IPS DF 6.9 (cell line): ENCODE measurements around the gene ZNF135.

Experiments
- DNase-seq: peaks from one replicate; pipeline ENCODE4 v3.0.0-alpha.2; 2013; ENCODE audit warnings: low read depth, low spot score
- H3K27ac ChIP-seq: one replicate; pipeline ENCODE4 v1.5.1; 2013; ENCODE audit warnings: low read length, control low read depth
- H3K27me3 ChIP-seq: 2 replicates; pipeline ENCODE4 v1.6.1; 2013; ENCODE audit warnings: mild to moderate bottlenecking, low read length; ENCODE audit not compliant: control insufficient read depth, insufficient read depth
- H3K36me3 ChIP-seq: 2 replicates; pipeline ENCODE4 v1.6.1; 2013; ENCODE audit warnings: low read length; ENCODE audit not compliant: control insufficient read depth, insufficient read depth
- H3K4me1 ChIP-seq: 2 replicates; pipeline ENCODE4 v1.6.1; 2013; ENCODE audit warnings: low read length; ENCODE audit not compliant: control insufficient read depth, insufficient read depth
- H3K4me3 ChIP-seq: 2 replicates; pipeline ENCODE4 v1.5.1; 2013; ENCODE audit warnings: mild to moderate bottlenecking, low read length
- H3K9me3 ChIP-seq: 2 replicates; pipeline ENCODE4 v1.6.1; 2013; ENCODE audit warnings: low read length, inconsistent platforms; ENCODE audit not compliant: control insufficient read depth, insufficient read depth
- WGBS: extraction: QIAGEN DNeasy Blood & Tissue Kit; methylation state at CpG from one replicate; pipeline ENCODE4 v1.1.7; 2013; ENCODE audit warnings: mixed read lengths, missing lambda C conversion rate; ENCODE audit not compliant: insufficient read length, insufficient coverage; 5-methylcytosine and 5-hydroxymethylcytosine counted together

The ZNF135 gene

GRCh38 chr19:58063712-58064111 is 4.6 kb downstream of the ZNF135 start:
- Histone ChIP-seq H3K9me3 (peaks cover 13% of the 10 kb centered on the region), H3K4me1 (no peaks in the 10 kb centered on the region)
- no CpG with 5 or more reads among the region's 3 CpGs for WGBS

GRCh38 chr19:58067240-58067912 is 8.3 kb downstream of the ZNF135 start:
- Histone ChIP-seq H3K27me3 (no peaks in the 10 kb centered on the region), H3K36me3 (peaks cover 9% of the 10 kb centered on the region), H3K9me3 (peaks cover 14% of the 10 kb centered on the region), H3K27ac (no peak overlapping the region), H3K4me1 (no peaks in the 10 kb centered on the region), H3K4me3 (no peak overlapping the region)
- DNase-seq = no peak
- no CpG with 5 or more reads among the region's 15 CpGs for WGBS

More at GRCh38 chr19:58063712-58064111, 4.6 kb downstream of the ZNF135 start:
- no peaks in the 10 kb centered on the region for H3K27me3 ChIP-seq
- H3K4me3 ChIP-seq = no peak overlapping the region
- H3K27ac ChIP-seq = no peak overlapping the region
- no peak for DNase-seq
- H3K36me3 ChIP-seq = peaks cover 9% of the 10 kb centered on the region

- no peak for DNase-seq
- Histone ChIP-seq H3K27ac (no peak overlapping the region), H3K36me3 (peaks cover 9% of the 10 kb centered on the region; the same call in 1 of the 2 replicates), H3K27me3 (no peaks in the 10 kb centered on the region), H3K9me3 (peaks cover 2% of the 10 kb centered on the region; the same call in 1 of the 2 replicates), H3K4me3 (no peak overlapping the region), H3K4me1 (no peaks in the 10 kb centered on the region)
- no CpG with 5 or more reads among the region's 10 CpGs for WGBS
Observed at GRCh38 chr19:58079792-58080191, 20.7 kb downstream of the ZNF135 start.

GRCh38 chr19:58083021-58083420 is 23.9 kb downstream of the ZNF135 start:
- Histone ChIP-seq H3K27ac (no peak overlapping the region), H3K36me3 (peaks cover 17% of the 10 kb centered on the region; the same call in 1 of the 2 replicates), H3K4me3 (no peak overlapping the region), H3K4me1 (no peaks in the 10 kb centered on the region), H3K9me3 (no peaks in the 10 kb centered on the region), H3K27me3 (no peaks in the 10 kb centered on the region)
- WGBS = no CpG with 5 or more reads among the region's 3 CpGs
- DNase-seq = no peak

GRCh38 chr19:58084596-58085347 is 25.7 kb downstream of the ZNF135 start:
- WGBS = no CpG with 5 or more reads among the region's 69 CpGs
- Histone ChIP-seq H3K4me3 (no peak overlapping the region), H3K4me1 (no peaks in the 10 kb centered on the region), H3K36me3 (peaks cover 21% of the 10 kb centered on the region; the same call in 1 of the 2 replicates), H3K9me3 (no peaks in the 10 kb centered on the region), H3K27ac (no peak overlapping the region), H3K27me3 (no peaks in the 10 kb centered on the region)
- DNase-seq = no peak

GRCh38 chr19:58085348-58085875 is 26.3 kb downstream of the ZNF135 start:
- Histone ChIP-seq H3K36me3 (peaks cover 21% of the 10 kb centered on the region; the same call in 1 of the 2 replicates), H3K4me3 (no peak overlapping the region), H3K27me3 (no peaks in the 10 kb centered on the region), H3K27ac (no peak overlapping the region), H3K9me3 (no peaks in the 10 kb centered on the region), H3K4me1 (no peaks in the 10 kb centered on the region)
- DNase-seq = no peak
- WGBS = no CpG with 5 or more reads among the region's 29 CpGs

- no peaks in the 10 kb centered on the region for H3K9me3 ChIP-seq
- no peaks in the 10 kb centered on the region for H3K27me3 ChIP-seq
- H3K4me3 ChIP-seq = no peak overlapping the region
- no peaks in the 10 kb centered on the region for H3K4me1 ChIP-seq
- no CpG with 5 or more reads among the region's 23 CpGs for WGBS
- H3K27ac ChIP-seq = no peak overlapping the region
- no peak for DNase-seq
- H3K36me3 ChIP-seq = peaks cover 21% of the 10 kb centered on the region; the same call in 1 of the 2 replicates
Observed at GRCh38 chr19:58086825-58087710, 28.0 kb downstream of the ZNF135 start.

- Histone ChIP-seq H3K36me3 (peaks cover 21% of the 10 kb centered on the region; the same call in 1 of the 2 replicates), H3K27ac (no peak overlapping the region), H3K27me3 (no peaks in the 10 kb centered on the region), H3K4me3 (no peak overlapping the region), H3K4me1 (no peaks in the 10 kb centered on the region), H3K9me3 (no peaks in the 10 kb centered on the region)
- no CpG with 5 or more reads among the region's 13 CpGs for WGBS
- DNase-seq = no peak
Observed at GRCh38 chr19:58088521-58089052, 29.5 kb downstream of the ZNF135 start.

- H3K4me3 ChIP-seq = no peak overlapping the region
- no peaks in the 10 kb centered on the region for H3K27me3 ChIP-seq
- no peak for DNase-seq
- no CpG with 5 or more reads among the region's 16 CpGs for WGBS
- peaks cover 11% of the 10 kb centered on the region; the same call in 1 of the 2 replicates for H3K36me3 ChIP-seq
- no peak overlapping the region for H3K27ac ChIP-seq
- no peaks in the 10 kb centered on the region for H3K4me1 ChIP-seq
- H3K9me3 ChIP-seq = no peaks in the 10 kb centered on the region
Observed at GRCh38 chr19:58089846-58090245, 30.8 kb downstream of the ZNF135 start.
